GM10248 (cell line): ENCODE data around the gene FAT1.

ENCODE experiments used
- CTCF ChIA-PET: fragments of 300-600 bp; sonication (Branson Sonifier 250); formaldehyde crosslinking; extraction: SDS; loops from one replicate; lab custom pipeline; 2021; ENCODE audit warnings: antibody characterized with exemption; lab: Yijun Ruan, JAX
- POLR2A ChIA-PET: fragments of 350-650 bp; sonication (Branson Sonifier 250); formaldehyde crosslinking; extraction: SDS; loops from one replicate; lab custom pipeline; 2020; ENCODE audit warnings: antibody characterized with exemption; lab: Yijun Ruan, JAX
- DNase-seq: peaks from one replicate; pipeline ENCODE4 v3.0.0; 2012; ENCODE audit errors: extremely low spot score
- CTCF ChIP-seq: IDR thresholded peaks from 2 replicates; pipeline ENCODE4 v1.5.1; 2012; ENCODE audit warnings: mild to moderate bottlenecking, low read depth; ENCODE audit errors: extremely low read depth, missing control alignments, control extremely low read depth

FAT1 gene

GRCh38 chr4:186651181-186651603 lies 72.5 kb downstream of the FAT1 start:
- CTCF ChIA-PET = no interaction called here
- POLR2A ChIA-PET = no interaction called here
- no peak for TF ChIP-seq CTCF
- no peak for DNase-seq

GRCh38 chr4:186650401-186651180 lies 73.1 kb downstream of the FAT1 start:
- TF ChIP-seq CTCF = no peak
- POLR2A ChIA-PET = no interaction called here
- CTCF ChIA-PET = no interaction called here
- DNase-seq = no peak

GRCh38 chr4:186647821-186648220 lies 75.8 kb downstream of the FAT1 start:
- ChIA-PET POLR2A (no interaction called here), CTCF (no interaction called here)
- DNase-seq = no peak
- no peak for TF ChIP-seq CTCF

GRCh38 chr4:186644737-186645261 lies 78.9 kb downstream of the FAT1 start:
- no peak for DNase-seq
- no peak for TF ChIP-seq CTCF
- POLR2A ChIA-PET = no interaction called here
- CTCF ChIA-PET = no interaction called here

- CTCF ChIA-PET = no interaction called here
- no peak for DNase-seq
- no peak for TF ChIP-seq CTCF
- POLR2A ChIA-PET = no interaction called here
Observed at GRCh38 chr4:186644311-186644638, 79.4 kb downstream of the FAT1 start.

GRCh38 chr4:186643501-186644310 lies 80.0 kb downstream of the FAT1 start:
- DNase-seq = no peak

More at GRCh38 chr4:186643501-186644310, 80.0 kb downstream of the FAT1 start:
- ChIA-PET POLR2A (no interaction called here), CTCF (no interaction called here)
- TF ChIP-seq CTCF = no peak
